ENCODE results near the gene SKOR1. TPM values are rescaled to one million over a fixed set of nuclear protein-coding genes. Genes with fewer than 3 reads are reported as not detected.
A peak's percentile ranks its signal among the peaks of the same experiment; 100 is the strongest.

Gene SKOR1
- polyA plus RNA-seq, 1 donor from 2014 or later, result not detected

GRCh38 chr15:67879440-67880129, 54.3 kb downstream of the SKOR1 start:
- H3K27ac Mint-ChIP-seq, result no peak overlapping the region
- H3K36me3 Mint-ChIP-seq, result no peaks in the 10 kb centered on the region
- H3K4me1 Mint-ChIP-seq, result peaks cover 0 to 2% (median 2%) of the 10 kb centered on the region in 3 donors
- H3K9me3 Mint-ChIP-seq, result no peaks in the 10 kb centered on the region
- peaks cover 4% of the 10 kb centered on the region for H3K27me3 Mint-ChIP-seq
- H3K4me3 Mint-ChIP-seq, result no peak overlapping the region

GRCh38 chr15:67880651-67881182, 55.4 kb downstream of the SKOR1 start:
- Mint-ChIP-seq H3K27me3 (peaks cover 13% of the 10 kb centered on the region), H3K27ac (no peak overlapping the region), H3K36me3 (no peaks in the 10 kb centered on the region), H3K9me3 (no peaks in the 10 kb centered on the region), H3K4me1 (peaks cover 2 to 8% (median 7%) of the 10 kb centered on the region in 3 donors), H3K4me3 (no peak overlapping the region)

GRCh38 chr15:67882487-67883233, 57.4 kb downstream of the SKOR1 start:
- H3K4me3 Mint-ChIP-seq, result peak overlapping the region in 1 of 4 donors; percentile 44
- no peaks in the 10 kb centered on the region for H3K9me3 Mint-ChIP-seq
- H3K36me3 Mint-ChIP-seq, result no peaks in the 10 kb centered on the region
- peaks cover 14% of the 10 kb centered on the region for H3K27me3 Mint-ChIP-seq
- H3K4me1 Mint-ChIP-seq, result peaks cover 2 to 8% (median 7%) of the 10 kb centered on the region in 3 donors
- no peak overlapping the region for H3K27ac Mint-ChIP-seq

GRCh38 chr15:67883234-67883773, 58.0 kb downstream of the SKOR1 start:
- peaks cover 17% of the 10 kb centered on the region for H3K27me3 Mint-ChIP-seq
- no peaks in the 10 kb centered on the region for H3K36me3 Mint-ChIP-seq
- H3K27ac Mint-ChIP-seq, result no peak overlapping the region
- no peaks in the 10 kb centered on the region for H3K9me3 Mint-ChIP-seq
- H3K4me1 Mint-ChIP-seq, result peaks cover 2 to 8% (median 7%) of the 10 kb centered on the region in 3 donors
- H3K4me3 Mint-ChIP-seq, result no peak overlapping the region

GRCh38 chr15:67884009-67884408, 58.7 kb downstream of the SKOR1 start:
- Mint-ChIP-seq H3K27ac (no peak overlapping the region), H3K27me3 (peaks cover 22% of the 10 kb centered on the region), H3K9me3 (no peaks in the 10 kb centered on the region), H3K4me1 (peaks cover 2 to 8% (median 7%) of the 10 kb centered on the region in 3 donors), H3K4me3 (peak overlapping the region in 3 of 4 donors; percentile 21 to 85 (median 80)), H3K36me3 (no peaks in the 10 kb centered on the region)

Other genes starting within 250 kb of the SKOR1 start
- gene RNU6-1, start 14.5 kb downstream of the SKOR1 start, polyA plus RNA-seq, result not detected
- 128 TPM for gene PIAS1, start 228.8 kb downstream of the SKOR1 start, polyA plus RNA-seq

All from IgD-negative memory B cell (primary cell).